GM12878 (cell line): ENCODE data around the gene GALNT6. TPM values are rescaled to one million over a fixed set of nuclear protein-coding genes. Genes with fewer than 3 reads are reported as not detected.
"Not testable (repeated sequence)": the region's sequence is repeated elsewhere in the genome, so short reads cannot be mapped to it uniquely, and the experiment has no call there.

Experiments
- ATAC-seq: fragments of 200-7000 bp; cut with Tn5 transposase; 3 replicates; pipeline ENCODE4 v1.9.1; 2020; ENCODE audit warnings: mild to moderate bottlenecking, moderate library complexity
- BruUV-seq: library from RNA; stranded (reverse); fragments of 400-500 nt; replicated peaks from 2 replicates; lab custom pipeline; 2021; lab: Mats Ljungman, UMichigan
- CTCF ChIA-PET: fragments of 300-600 bp; sonication (Branson Sonifier 250); formaldehyde crosslinking; extraction: SDS; loops from one replicate; lab custom pipeline; 2021; ENCODE audit warnings: inconsistent platforms; lab: Yijun Ruan, JAX
- POLR2A ChIA-PET: fragments of 350-600 bp; formaldehyde crosslinking; extraction: SDS; loops from one replicate; lab custom pipeline; 2021; ENCODE audit warnings: inconsistent platforms; lab: Charles Lee
- RAD21 ChIA-PET: fragments of 300-600 bp; sonication (Branson Sonifier 250); formaldehyde crosslinking; loops from one replicate; lab custom pipeline; 2023; ENCODE audit warnings: antibody characterized with exemption; ENCODE audit not compliant: unreplicated experiment; lab: Charles Lee
- SMC1A ChIA-PET: fragments of 300-600 bp; sonication (Branson Sonifier 250); formaldehyde crosslinking; loops from one replicate; lab custom pipeline; 2023; ENCODE audit not compliant: unreplicated experiment, uncharacterized antibody; lab: Charles Lee
- DNase-seq: peaks from one replicate; pipeline ENCODE4 v3.0.0-alpha.2; 2011; ENCODE audit warnings: low read depth, low spot score
- FAIRE-seq: peaks from 3 replicates; lab custom pipeline; 2011; peaks lifted over from hg19 to GRCh38; lab: Jason Lieb, UNC
- H2AFZ ChIP-seq: 2 replicates; pipeline ENCODE4 v1.6.0; 2011; ENCODE audit warnings: low read depth, low read length, control low read depth; ENCODE audit not compliant: control insufficient read depth
- H3K27ac ChIP-seq: 2 replicates; pipeline ENCODE4 v1.5.1; 2011; ENCODE audit warnings: control low read depth; ENCODE audit not compliant: control insufficient read depth, insufficient read depth
- H3K27me3 ChIP-seq, 2 experiments: replicated peaks in 1 of 2; 2 replicates each; pipeline versions ENCODE4 v1.6.0 to v1.6.1; 2011; ENCODE audit warnings: low read length in 1 of 2; ENCODE audit not compliant: control insufficient read depth in 2 of 2, insufficient read depth in 2 of 2
- H3K36me3 ChIP-seq, 2 experiments: 2 replicates each; pipeline ENCODE4 v1.5.1; 2011; ENCODE audit warnings: low read length in 1 of 2; ENCODE audit not compliant: control insufficient read depth in 2 of 2, insufficient read depth in 2 of 2
- H3K4me1 ChIP-seq: 2 replicates; pipeline ENCODE4 v1.6.1; 2011; ENCODE audit warnings: mild to moderate bottlenecking, low read length, moderate library complexity, mixed read lengths; ENCODE audit not compliant: control insufficient read depth, insufficient read depth
- H3K4me2 ChIP-seq: 2 replicates; pipeline ENCODE4 v1.6.0; 2011; ENCODE audit warnings: control low read depth; ENCODE audit not compliant: control insufficient read depth, insufficient read depth
- H3K4me3 ChIP-seq: fragments of 200-600 bp; sonication (generic); 2 replicates; pipeline ENCODE4 v1.5.1; 2016
- H3K79me2 ChIP-seq: 2 replicates; pipeline ENCODE4 v1.6.0; 2011; ENCODE audit warnings: low read length; ENCODE audit not compliant: control insufficient read depth, insufficient read depth
- H3K9ac ChIP-seq: 2 replicates; pipeline ENCODE4 v1.8.0; 2011; ENCODE audit warnings: low read length, control low read depth, mixed read lengths; ENCODE audit not compliant: control insufficient read depth, insufficient read depth
- H3K9me3 ChIP-seq: replicated peaks from 3 replicates; pipeline ENCODE4 v1.5.1; 2011; ENCODE audit warnings: mild to moderate bottlenecking, low read length; ENCODE audit not compliant: control insufficient read depth, insufficient read depth
- H4K20me1 ChIP-seq: 2 replicates; pipeline ENCODE4 v1.6.0; 2011; ENCODE audit not compliant: control insufficient read depth, insufficient read depth
- CREM ChIP-seq: IDR thresholded peaks from 2 replicates; pipeline ENCODE4 v1.6.1; 2014; ENCODE audit warnings: antibody characterized with exemption, low read depth
- EGR1 ChIP-seq, 2 experiments: IDR thresholded peaks; 1 replicate in 1 of 2; 2 replicates in 1 of 2; pipeline ENCODE4 v1.6.1; 2011 to 2012; ENCODE audit warnings: low read depth in 2 of 2, low read length in 2 of 2, borderline replicate concordance in 1 of 2, mild to moderate bottlenecking in 1 of 2, moderate library complexity in 1 of 2
- in situ Hi-C: fragments of 300-500 bp; cut with MboI; formaldehyde crosslinking; loops from 9 replicates; pipeline ENCODE4 v1.14.3; 2018; ENCODE audit warnings: mixed read lengths
- intact Hi-C: fragments of 100-400 bp; cut with micrococcal nuclease; formaldehyde crosslinking; loops from one replicate; pipeline ENCODE4 v1.14.2; 2022; ENCODE audit not compliant: unreplicated experiment
- polyA plus RNA-seq, 11 experiments: library from polyadenylated mRNA; depleted of rRNA in 4 of 11; unstranded in 6 of 11; stranded (reverse) in 5 of 11; fragments of >200 nt; fragmentation: Nextera tagmentation in 4 of 11; fragmentation: Illumina TruSeq in 1 of 11; extraction: Ambion mirVana in 4 of 11; extraction: Trizol in 1 of 11; gene quantifications; 1 replicate in 1 of 11; 2 replicates in 10 of 11; pipeline versions ENCODE4 v1.2.1 to v1.2.3, GENCODE V29; 2011 to 2016; ENCODE audit warnings: inconsistent platforms in 2 of 11, missing spikeins in 2 of 11, low read depth in 1 of 11
- total RNA-seq, 4 experiments: library from RNA; depleted of rRNA in 3 of 4; stranded (reverse); fragments of >200 nt in 3 of 4; fragmentation: Illumina TruSeq in 1 of 4; extraction: Trizol in 1 of 4; gene quantifications; 2 replicates each; pipeline versions ENCODE4 v1.2.1 to v1.2.3, GENCODE V29; 2013 to 2021
- TF ChIP-seq, protein P1 (sequence below): fragments of 450-650 bp; formaldehyde crosslinking; IDR thresholded peaks from 2 replicates; pipeline ENCODE4 v1.4.0; 2020; ENCODE audit warnings: mild to moderate bottlenecking, moderate library complexity

GALNT6 gene
- total and polyA plus RNA-seq, 10 of the 15 experiments (the other 5 are each of a cell fraction or from before 2014, with no cell fraction given) = 6.6 to 40.4 (median 23.7) TPM

DNA sequence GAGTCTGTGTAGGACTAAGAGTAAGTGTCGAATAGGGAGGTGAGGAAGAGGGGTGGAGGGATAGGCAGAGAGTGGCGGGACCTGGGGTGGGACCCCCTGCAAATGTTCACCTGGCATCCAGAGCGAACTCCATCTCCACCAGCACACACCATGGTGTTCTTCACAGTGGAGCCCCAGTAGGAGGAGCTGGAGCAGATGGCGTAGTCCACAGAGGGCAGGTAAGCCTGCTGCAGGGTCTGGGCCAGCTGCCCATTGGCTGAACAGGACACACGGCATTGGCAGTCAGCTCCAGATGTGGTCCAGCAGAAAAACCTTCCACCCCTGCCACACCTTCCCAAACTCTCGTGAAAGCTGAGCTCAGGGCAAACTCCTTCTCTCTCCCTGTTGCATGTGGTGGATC lies 51.5 kb downstream of the GALNT6 start (continued):
- TF ChIP-seq, protein P1, sequence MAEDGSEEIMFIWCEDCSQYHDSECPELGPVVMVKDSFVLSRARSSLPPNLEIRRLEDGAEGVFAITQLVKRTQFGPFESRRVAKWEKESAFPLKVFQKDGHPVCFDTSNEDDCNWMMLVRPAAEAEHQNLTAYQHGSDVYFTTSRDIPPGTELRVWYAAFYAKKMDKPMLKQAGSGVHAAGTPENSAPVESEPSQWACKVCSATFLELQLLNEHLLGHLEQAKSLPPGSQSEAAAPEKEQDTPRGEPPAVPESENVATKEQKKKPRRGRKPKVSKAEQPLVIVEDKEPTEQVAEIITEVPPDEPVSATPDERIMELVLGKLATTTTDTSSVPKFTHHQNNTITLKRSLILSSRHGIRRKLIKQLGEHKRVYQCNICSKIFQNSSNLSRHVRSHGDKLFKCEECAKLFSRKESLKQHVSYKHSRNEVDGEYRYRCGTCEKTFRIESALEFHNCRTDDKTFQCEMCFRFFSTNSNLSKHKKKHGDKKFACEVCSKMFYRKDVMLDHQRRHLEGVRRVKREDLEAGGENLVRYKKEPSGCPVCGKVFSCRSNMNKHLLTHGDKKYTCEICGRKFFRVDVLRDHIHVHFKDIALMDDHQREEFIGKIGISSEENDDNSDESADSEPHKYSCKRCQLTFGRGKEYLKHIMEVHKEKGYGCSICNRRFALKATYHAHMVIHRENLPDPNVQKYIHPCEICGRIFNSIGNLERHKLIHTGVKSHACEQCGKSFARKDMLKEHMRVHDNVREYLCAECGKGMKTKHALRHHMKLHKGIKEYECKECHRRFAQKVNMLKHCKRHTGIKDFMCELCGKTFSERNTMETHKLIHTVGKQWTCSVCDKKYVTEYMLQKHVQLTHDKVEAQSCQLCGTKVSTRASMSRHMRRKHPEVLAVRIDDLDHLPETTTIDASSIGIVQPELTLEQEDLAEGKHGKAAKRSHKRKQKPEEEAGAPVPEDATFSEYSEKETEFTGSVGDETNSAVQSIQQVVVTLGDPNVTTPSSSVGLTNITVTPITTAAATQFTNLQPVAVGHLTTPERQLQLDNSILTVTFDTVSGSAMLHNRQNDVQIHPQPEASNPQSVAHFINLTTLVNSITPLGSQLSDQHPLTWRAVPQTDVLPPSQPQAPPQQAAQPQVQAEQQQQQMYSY (CRISPR knock-in tag) = no peak
- TF ChIP-seq EGR1 (IDR thresholded peaks at IDR 0.05; ENCODE audit: borderline replicate concordance in 1 of 2, low read depth in 2 of 2, low read length in 2 of 2) (no peak), CREM (no peak)

DNA sequence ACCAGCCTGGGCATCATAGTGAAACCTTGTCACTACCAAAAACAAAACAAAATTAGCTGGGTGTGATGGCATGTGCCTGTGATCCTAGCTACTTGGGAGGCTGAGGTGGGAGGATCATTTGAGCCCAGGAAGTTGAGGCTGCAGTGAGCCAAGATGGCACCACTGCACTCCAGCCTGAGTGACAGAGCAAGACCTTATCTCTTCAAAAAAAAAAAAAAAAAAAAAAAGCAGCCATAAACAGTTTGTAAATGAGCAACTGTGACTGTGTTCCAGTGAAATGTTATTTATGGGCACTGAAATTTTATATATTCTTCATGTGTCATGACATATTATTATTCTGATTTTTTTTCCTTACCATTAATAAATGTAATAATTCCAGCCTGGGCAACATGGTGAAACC lies 53.9 kb downstream of the GALNT6 start:
- CTCF ChIA-PET = interaction anchor here (0.6 to 6.5 kb wide), 3 partner anchors 69 to 301 kb away, joined by 3 to 92 read pairs (median 5); partner anchors contain the start of gene SMAGP
- H3K27me3 ChIP-seq, in situ Hi-C loops, H2AFZ ChIP-seq, H4K20me1 ChIP-seq, ATAC-seq, POLR2A ChIA-PET, H3K27ac ChIP-seq, H3K4me1 ChIP-seq, H3K36me3 ChIP-seq, H3K79me2 ChIP-seq, H3K4me2 ChIP-seq, H3K4me3 ChIP-seq, BruUV-seq, intact Hi-C loops, H3K9me3 ChIP-seq, DNase-seq, FAIRE-seq, H3K9ac ChIP-seq: not testable (repeated sequence)
- SMC1A ChIA-PET = interaction anchor here (1.1 to 1.7 kb wide), 2 partner anchors 11 to 16 kb away, joined by 5 read pairs; no protein-coding TSS in a partner anchor
- RAD21 ChIA-PET = interaction anchor here (0.7 to 1.5 kb wide), 2 partner anchors 59 to 67 kb away, joined by 3 read pairs; no protein-coding TSS in a partner anchor
